Esophagus squamous epithelium (tissue), 4 donors: Measurements from ENCODE around the gene NFU1.

Experiments used
- POLR2A ChIP-seq, 4 donors: fragments of 450-650 bp; IDR thresholded peaks; one replicate each; pipeline ENCODE4 v1.6.1; 2017; ENCODE audit warnings: antibody characterized with exemption in 4 of 4, mild to moderate bottlenecking in 4 of 4, moderate library complexity in 3 of 4
- TF ChIP-seq, protein P1 (sequence below), 6 experiments: fragments of 450-650 bp in 4 of 6; fragments of 200-600 bp in 2 of 6; sonication (generic) in 2 of 6; IDR thresholded peaks; one replicate each; pipeline ENCODE4 v1.5.1; 2016 to 2019; ENCODE audit warnings: antibody characterized with exemption in 6 of 6, mild to moderate bottlenecking in 4 of 6, moderate library complexity in 4 of 6

GRCh38 chr2:69474688-69475087 lies 37.5 kb upstream of the NFU1 start:
- no peak for TF ChIP-seq POLR2A (IDR thresholded peaks at IDR 0.05)
- TF ChIP-seq, protein P1, sequence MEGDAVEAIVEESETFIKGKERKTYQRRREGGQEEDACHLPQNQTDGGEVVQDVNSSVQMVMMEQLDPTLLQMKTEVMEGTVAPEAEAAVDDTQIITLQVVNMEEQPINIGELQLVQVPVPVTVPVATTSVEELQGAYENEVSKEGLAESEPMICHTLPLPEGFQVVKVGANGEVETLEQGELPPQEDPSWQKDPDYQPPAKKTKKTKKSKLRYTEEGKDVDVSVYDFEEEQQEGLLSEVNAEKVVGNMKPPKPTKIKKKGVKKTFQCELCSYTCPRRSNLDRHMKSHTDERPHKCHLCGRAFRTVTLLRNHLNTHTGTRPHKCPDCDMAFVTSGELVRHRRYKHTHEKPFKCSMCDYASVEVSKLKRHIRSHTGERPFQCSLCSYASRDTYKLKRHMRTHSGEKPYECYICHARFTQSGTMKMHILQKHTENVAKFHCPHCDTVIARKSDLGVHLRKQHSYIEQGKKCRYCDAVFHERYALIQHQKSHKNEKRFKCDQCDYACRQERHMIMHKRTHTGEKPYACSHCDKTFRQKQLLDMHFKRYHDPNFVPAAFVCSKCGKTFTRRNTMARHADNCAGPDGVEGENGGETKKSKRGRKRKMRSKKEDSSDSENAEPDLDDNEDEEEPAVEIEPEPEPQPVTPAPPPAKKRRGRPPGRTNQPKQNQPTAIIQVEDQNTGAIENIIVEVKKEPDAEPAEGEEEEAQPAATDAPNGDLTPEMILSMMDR (IDR thresholded peaks at IDR 0.05) = no peak
